ENCODE results near the gene LMAN2.

Gene LMAN2

DNA sequence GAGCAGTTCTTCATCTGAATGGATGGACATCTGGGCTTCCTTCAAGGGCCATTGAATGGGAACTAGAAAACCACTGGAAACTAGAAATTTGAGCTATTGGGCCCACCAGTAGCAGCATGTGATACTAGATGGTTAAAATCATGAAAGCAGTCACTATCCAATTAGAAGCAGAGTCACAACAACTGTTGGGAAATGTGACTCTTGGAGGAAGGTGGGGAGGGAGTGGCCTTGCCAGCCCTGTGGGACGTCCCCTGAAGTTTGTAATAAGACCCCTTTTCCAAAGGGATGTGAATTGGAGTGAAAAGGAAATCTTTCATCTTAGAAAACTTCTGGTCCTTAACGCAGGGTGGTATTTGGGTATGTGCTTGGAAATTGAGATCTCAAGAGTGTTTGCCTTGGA lies 53.5 kb downstream of the LMAN2 start:
- Histone ChIP-seq H3K27ac (ENCODE audit: extremely low read depth, low read depth, low read length) (no peak overlapping the region), H3K4me3 (ENCODE audit: low read depth, low read length) (no peak overlapping the region), H3K36me3 (ENCODE audit: control insufficient read depth in 2 of 2, insufficient read depth in 1 of 2, low read length in 2 of 2) (peaks cover 8 to 83% of the 10 kb centered on the region in 2 experiments; a peak in 2 of 3 replicates), H3K9me3 (ENCODE audit: control insufficient read depth, insufficient read depth, low read depth, low read length) (no peaks in the 10 kb centered on the region), H3K4me1 (ENCODE audit: control insufficient read depth, insufficient read depth, low read length) (peaks cover 6% of the 10 kb centered on the region)
- POLR2A ChIA-PET: interaction anchor here (1.1 to 2.1 kb wide), 3 partner anchors 12 to 24 kb away, joined by 3 to 5 read pairs (median 3); no protein-coding TSS in a partner anchor
- TF ChIP-seq PATZ1 (tag by site-specific recombination; IDR thresholded peaks at IDR 0.05) (no peak), IKZF3 (tag by site-specific recombination; IDR thresholded peaks at IDR 0.05) (0 out of 2 replicates have a peak, but pooled peaks have one; percentile 15), ZNF830 (tag by site-specific recombination; IDR thresholded peaks at IDR 0.05; ENCODE audit: low read depth) (no peak), YY1 (tag by site-specific recombination; IDR thresholded peaks at IDR 0.05) (no peak)
- CTCF ChIA-PET: interaction anchor here (0.7 to 0.9 kb wide), 3 partner anchors 19 to 638 kb away, joined by 3 to 5 read pairs (median 3); no protein-coding TSS in a partner anchor

- Histone ChIP-seq H3K4me1 (ENCODE audit: control insufficient read depth, insufficient read depth, low read length) (peaks cover 6% of the 10 kb centered on the region; the same call in 1 of the 2 replicates), H3K9me3 (ENCODE audit: control insufficient read depth, insufficient read depth, low read depth, low read length) (no peaks in the 10 kb centered on the region), H3K27ac (ENCODE audit: extremely low read depth, low read depth, low read length) (no peak overlapping the region), H3K36me3 (ENCODE audit: control insufficient read depth in 2 of 2, insufficient read depth in 1 of 2, low read length in 2 of 2) (peaks cover 15 to 89% of the 10 kb centered on the region in 2 experiments), H3K4me3 (ENCODE audit: low read depth, low read length) (no peak overlapping the region)
- POLR2A ChIA-PET: interaction anchor here (1.1 kb wide), 1 partner anchor 23 kb away, joined by 3 read pairs; no protein-coding TSS in a partner anchor
- TF ChIP-seq ZNF19 (tag by site-specific recombination; IDR thresholded peaks at IDR 0.05; ENCODE audit: low read depth) (no peak), ZBTB6 (tag by site-specific recombination; IDR thresholded peaks at IDR 0.05) (no peak), ZNF792 (tag by site-specific recombination; IDR thresholded peaks at IDR 0.05) (no peak), ZNF48 (tag by site-specific recombination; IDR thresholded peaks at IDR 0.05) (no peak), ZSCAN30 (tag by site-specific recombination; IDR thresholded peaks at IDR 0.05) (no peak), ZNF530 (tag by site-specific recombination; IDR thresholded peaks at IDR 0.05; ENCODE audit: low read depth) (no peak), WT1 (tag by site-specific recombination; IDR thresholded peaks at IDR 0.05) (no peak), ZNF660 (tag by site-specific recombination; IDR thresholded peaks at IDR 0.05) (no peak), ZNF621 (tag by site-specific recombination; IDR thresholded peaks at IDR 0.05) (no peak), ZNF239 (tag by site-specific recombination; IDR thresholded peaks at IDR 0.05) (no peak)
- TF ChIP-seq, protein P1, sequence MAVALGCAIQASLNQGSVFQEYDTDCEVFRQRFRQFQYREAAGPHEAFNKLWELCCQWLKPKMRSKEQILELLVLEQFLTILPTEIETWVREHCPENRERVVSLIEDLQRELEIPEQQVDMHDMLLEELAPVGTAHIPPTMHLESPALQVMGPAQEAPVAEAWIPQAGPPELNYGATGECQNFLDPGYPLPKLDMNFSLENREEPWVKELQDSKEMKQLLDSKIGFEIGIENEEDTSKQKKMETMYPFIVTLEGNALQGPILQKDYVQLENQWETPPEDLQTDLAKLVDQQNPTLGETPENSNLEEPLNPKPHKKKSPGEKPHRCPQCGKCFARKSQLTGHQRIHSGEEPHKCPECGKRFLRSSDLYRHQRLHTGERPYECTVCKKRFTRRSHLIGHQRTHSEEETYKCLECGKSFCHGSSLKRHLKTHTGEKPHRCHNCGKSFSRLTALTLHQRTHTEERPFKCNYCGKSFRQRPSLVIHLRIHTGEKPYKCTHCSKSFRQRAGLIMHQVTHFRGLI (tag by site-specific recombination; IDR thresholded peaks at IDR 0.05): no peak
- TF ChIP-seq, protein P2, sequence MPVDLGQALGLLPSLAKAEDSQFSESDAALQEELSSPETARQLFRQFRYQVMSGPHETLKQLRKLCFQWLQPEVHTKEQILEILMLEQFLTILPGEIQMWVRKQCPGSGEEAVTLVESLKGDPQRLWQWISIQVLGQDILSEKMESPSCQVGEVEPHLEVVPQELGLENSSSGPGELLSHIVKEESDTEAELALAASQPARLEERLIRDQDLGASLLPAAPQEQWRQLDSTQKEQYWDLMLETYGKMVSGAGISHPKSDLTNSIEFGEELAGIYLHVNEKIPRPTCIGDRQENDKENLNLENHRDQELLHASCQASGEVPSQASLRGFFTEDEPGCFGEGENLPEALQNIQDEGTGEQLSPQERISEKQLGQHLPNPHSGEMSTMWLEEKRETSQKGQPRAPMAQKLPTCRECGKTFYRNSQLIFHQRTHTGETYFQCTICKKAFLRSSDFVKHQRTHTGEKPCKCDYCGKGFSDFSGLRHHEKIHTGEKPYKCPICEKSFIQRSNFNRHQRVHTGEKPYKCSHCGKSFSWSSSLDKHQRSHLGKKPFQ (tag by site-specific recombination; IDR thresholded peaks at IDR 0.05): no peak
- CTCF ChIA-PET: interaction anchor here (2.1 kb wide), 1 partner anchor 13 kb away, joined by 10 read pairs; no protein-coding TSS in a partner anchor
Measured at GRCh38 chr5:177296581-177296980, 54.9 kb downstream of the LMAN2 start.
